ENCODE data around the gene GOT1.

The GOT1 gene

DNA sequence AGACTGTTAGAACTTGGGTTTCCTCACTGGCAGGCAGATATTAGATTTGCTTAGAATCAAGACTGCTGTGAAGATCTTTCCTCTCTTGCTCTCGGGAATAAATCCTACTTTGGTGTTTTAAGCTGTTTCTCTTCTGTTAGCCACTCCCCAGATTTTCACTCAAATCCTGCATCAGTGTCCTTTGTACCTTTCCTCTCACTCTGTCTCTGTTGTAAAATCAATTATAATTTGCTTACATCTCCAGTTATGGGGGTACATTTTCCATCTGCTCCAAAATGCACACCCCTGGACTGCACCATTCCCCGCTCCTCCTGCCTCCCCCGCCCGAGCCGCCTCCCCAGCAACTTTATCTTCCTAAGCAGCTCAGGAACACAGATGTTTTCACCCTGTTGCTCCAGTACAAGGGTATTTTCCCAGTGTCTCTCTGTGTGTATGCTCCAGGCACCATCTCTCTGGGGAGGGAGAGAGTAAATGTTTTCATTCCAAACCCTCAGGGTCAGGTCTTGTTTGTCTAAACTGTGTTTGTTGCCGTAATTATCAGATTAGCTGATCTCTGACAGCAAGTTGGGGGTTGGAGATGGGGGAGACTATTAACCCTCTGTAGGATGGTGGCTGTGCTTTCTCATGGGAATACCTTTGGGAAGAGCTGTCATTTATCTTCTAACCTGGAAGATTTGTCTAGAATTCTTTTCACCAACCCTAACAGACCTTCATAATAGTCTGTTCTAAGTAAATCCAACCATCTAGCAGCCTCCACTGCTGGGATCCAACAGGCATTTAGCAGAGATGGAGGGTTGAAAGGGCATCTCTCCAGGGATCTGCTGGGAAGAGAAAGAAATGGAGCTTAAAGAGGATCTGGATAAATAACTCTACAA, 20.4 kb upstream of the GOT1 start:
- H3K27ac Mint-ChIP-seq (ENCODE audit: low read depth) = no peak overlapping the region
- no peaks in the 10 kb centered on the region for H3K36me3 Mint-ChIP-seq (ENCODE audit: insufficient read depth)
- H3K9me3 Mint-ChIP-seq = no peaks in the 10 kb centered on the region
- H3K4me1 Mint-ChIP-seq = no peaks in the 10 kb centered on the region
- peaks cover 72% of the 10 kb centered on the region for H3K27me3 Mint-ChIP-seq
- ATAC-seq (replicated peaks; ENCODE audit: extremely low read depth, poor library complexity, severe bottlenecking) = no peak
- no peak overlapping the region for H3K4me3 Mint-ChIP-seq
- DNase-seq (ENCODE audit: low spot score in 2 of 2) = no peak

DNA sequence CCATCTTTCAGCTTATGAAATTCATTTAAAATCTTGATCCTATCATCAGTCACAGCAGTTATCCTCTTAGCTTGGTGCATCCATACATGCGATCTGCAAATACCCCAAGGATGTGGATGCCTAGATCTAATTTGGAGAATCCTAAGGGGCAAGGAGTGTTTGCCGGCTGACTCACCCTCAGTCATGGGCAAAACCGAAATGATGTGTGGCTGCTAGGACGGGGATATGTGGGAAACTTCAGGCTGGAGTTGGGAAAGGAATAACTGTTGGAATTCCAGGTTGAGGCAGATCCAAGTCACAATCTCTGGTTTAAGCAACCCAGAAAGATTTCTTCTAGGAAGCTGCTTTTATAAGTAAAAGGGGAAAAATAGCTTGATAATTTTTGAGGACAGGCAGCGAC, 19.7 kb upstream of the GOT1 start:
- Mint-ChIP-seq H3K4me1 (no peaks in the 10 kb centered on the region), H3K27me3 (peaks cover 65% of the 10 kb centered on the region), H3K9me3 (no peaks in the 10 kb centered on the region), H3K36me3 (ENCODE audit: insufficient read depth) (no peaks in the 10 kb centered on the region), H3K27ac (ENCODE audit: low read depth) (no peak overlapping the region), H3K4me3 (no peak overlapping the region)
- ATAC-seq (replicated peaks; ENCODE audit: extremely low read depth, poor library complexity, severe bottlenecking) (no peak), DNase-seq (ENCODE audit: low spot score in 2 of 2) (no peak)

DNA sequence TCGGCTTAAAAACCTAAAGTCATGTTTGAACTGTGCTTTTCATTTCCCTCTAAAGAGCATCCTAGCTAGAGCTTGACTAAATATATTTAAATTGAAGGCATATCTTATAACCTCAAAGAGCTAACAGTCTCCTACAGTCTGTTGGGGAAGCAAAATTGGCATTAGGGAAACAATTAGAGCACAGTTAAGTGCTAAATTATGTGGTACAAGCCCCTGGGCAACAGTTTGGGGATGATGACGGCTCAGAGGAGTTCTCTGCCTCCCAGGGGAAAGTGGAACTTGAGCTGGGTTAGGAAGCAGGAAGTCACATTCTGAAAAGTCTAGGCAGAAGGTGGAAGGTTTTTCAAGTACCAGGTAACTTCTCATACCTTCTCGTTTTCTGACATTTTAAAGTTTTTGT, 18.6 kb upstream of the GOT1 start:
- no peaks in the 10 kb centered on the region for H3K36me3 Mint-ChIP-seq (ENCODE audit: insufficient read depth)
- H3K27ac Mint-ChIP-seq (ENCODE audit: low read depth) = no peak overlapping the region
- no peaks in the 10 kb centered on the region for H3K9me3 Mint-ChIP-seq
- DNase-seq (ENCODE audit: low spot score in 2 of 2) = no peak
- peaks cover 55% of the 10 kb centered on the region for H3K27me3 Mint-ChIP-seq
- no peak for ATAC-seq (replicated peaks; ENCODE audit: extremely low read depth, poor library complexity, severe bottlenecking)
- H3K4me1 Mint-ChIP-seq = no peaks in the 10 kb centered on the region
- no peak overlapping the region for H3K4me3 Mint-ChIP-seq

DNA sequence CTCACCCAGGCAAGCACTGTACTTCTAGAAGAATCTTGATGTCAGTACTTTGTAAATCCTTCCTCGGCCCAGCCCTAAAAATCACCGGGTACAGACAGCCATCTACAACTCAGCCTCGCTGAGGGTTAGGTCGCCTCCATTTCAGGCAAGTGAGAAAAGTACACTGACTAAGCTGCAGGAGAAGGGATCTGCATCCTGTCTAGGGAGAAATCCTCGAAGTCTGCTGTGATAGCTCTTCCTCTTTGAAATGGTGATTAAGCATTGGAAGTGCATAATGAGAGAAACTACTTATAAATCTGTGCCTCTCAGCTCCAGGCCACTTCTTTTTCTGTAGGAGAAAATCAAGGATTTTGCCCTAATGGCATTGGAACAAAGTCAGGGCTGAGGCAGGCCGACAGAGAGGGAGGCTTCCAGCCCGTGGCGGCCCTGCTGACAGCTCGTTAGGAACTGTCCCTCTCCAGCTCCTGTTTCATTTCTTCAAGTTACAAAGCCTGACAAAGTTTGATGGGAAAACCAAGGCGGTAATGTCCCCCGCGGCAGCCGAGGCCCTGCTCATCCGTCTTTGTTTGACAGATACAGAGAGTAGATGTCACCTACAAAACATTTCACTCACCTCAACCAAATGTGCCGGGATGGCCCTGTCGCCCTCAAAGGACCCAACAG, 14.1 kb upstream of the GOT1 start:
- Mint-ChIP-seq H3K27ac (ENCODE audit: low read depth) (no peak overlapping the region), H3K9me3 (no peaks in the 10 kb centered on the region), H3K4me3 (no peak overlapping the region), H3K36me3 (ENCODE audit: insufficient read depth) (no peaks in the 10 kb centered on the region), H3K27me3 (peaks cover 18% of the 10 kb centered on the region), H3K4me1 (no peaks in the 10 kb centered on the region)
- DNase-seq (ENCODE audit: low spot score in 2 of 2) (no peak), ATAC-seq (replicated peaks; ENCODE audit: extremely low read depth, poor library complexity, severe bottlenecking) (no peak)

DNA sequence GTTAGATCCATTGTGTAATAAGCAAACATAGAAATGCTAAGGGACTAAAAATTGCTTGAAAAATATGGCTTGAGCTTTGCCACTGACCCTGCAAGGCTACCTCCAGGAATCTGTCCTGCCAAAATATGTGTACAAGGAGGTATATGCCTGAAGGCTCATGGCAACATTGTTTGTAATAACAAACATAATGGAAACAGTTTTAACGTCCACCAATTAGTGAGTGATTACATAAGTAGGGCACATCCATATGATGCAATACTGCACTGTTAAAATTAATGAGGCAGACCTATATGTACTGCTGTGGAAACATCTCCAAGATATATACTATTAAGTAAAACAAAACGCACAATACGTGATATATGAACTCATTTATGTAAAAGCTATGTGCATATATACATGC, 13.1 kb upstream of the GOT1 start:
- ATAC-seq (replicated peaks; ENCODE audit: extremely low read depth, poor library complexity, severe bottlenecking) = no peak
- Mint-ChIP-seq H3K9me3 (no peaks in the 10 kb centered on the region), H3K36me3 (ENCODE audit: insufficient read depth) (no peaks in the 10 kb centered on the region), H3K27me3 (peaks cover 9% of the 10 kb centered on the region), H3K4me3 (no peak overlapping the region), H3K4me1 (no peaks in the 10 kb centered on the region), H3K27ac (ENCODE audit: low read depth) (no peak overlapping the region)
- DNase-seq (ENCODE audit: low spot score in 2 of 2) = no peak

DNA sequence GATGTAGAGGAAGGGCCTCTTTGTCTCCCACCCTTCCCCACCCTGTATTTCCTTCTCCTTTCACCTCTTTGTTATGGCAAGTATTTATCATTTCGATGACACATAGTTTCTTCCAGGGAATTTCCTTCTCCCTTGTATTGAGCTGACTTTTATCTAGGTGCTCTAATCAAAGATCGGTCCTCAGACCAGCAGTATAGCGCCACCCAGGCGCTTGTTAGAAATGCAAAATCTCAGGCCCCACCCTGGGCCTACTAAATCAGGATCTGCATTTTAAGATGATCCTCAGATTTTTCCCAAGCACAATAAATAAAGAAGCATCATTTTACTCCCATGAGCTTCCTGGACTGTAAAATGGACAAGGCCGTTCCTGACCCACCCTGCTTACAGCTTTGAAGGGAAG, 12.0 kb upstream of the GOT1 start:
- Mint-ChIP-seq H3K9me3 (no peaks in the 10 kb centered on the region), H3K4me1 (no peaks in the 10 kb centered on the region), H3K27me3 (no peaks in the 10 kb centered on the region), H3K4me3 (no peak overlapping the region), H3K27ac (ENCODE audit: low read depth) (no peak overlapping the region), H3K36me3 (ENCODE audit: insufficient read depth) (no peaks in the 10 kb centered on the region)
- DNase-seq (ENCODE audit: low spot score in 2 of 2) (no peak), ATAC-seq (replicated peaks; ENCODE audit: extremely low read depth, poor library complexity, severe bottlenecking) (no peak)

DNA sequence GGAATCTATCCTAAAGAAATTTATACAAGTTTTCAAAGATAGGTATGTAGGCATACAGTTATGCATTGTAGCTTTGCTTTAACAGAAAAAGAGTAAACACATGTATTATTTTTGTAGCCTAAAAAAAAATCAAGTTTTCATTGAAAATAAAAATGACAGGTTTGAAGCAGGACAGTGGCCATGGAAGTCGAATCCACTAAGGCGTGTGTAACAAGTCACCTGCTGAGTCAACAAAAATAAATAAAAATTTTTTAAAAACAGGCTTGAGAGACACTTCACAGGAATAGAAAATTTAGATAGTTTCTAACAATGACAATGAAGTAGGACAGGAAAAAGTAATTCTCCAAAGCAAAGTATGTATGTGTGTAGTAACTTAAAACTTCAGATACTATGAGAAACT, 8.5 kb upstream of the GOT1 start:
- ATAC-seq (replicated peaks; ENCODE audit: extremely low read depth, poor library complexity, severe bottlenecking) = no peak
- H3K27ac Mint-ChIP-seq (ENCODE audit: low read depth) = no peak overlapping the region

DNA sequence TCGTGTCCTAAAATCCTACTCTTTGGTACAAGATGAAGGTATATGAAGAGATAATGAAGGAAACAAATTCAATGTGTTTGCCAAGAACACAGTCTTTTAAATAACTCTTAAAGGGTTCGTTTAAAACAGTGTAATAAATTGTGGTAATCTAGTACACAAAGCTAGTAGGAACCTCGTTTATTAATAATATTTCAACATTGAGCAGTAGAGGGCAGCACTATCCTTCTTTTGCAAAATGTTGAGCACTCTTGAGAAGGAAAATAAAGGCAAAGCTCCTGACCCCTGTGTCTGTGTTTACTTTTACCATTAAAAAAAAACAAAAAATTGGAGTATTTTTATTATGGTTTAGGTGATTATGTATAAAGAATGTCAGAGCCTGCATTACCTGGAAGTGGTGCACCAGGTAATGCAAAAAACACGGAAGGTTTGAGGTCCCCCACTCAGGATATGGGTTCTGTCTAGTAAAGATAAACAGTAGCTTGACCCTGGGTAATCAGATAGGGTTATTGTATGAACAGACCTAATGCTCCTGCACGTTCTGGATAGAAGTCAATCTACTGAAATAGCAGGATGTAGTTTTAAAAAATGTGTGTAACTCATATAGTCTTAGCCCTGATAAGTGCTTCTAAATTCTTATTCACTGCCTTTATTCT, 5.7 kb upstream of the GOT1 start:
- ATAC-seq (replicated peaks; ENCODE audit: extremely low read depth, poor library complexity, severe bottlenecking) (no peak), DNase-seq (ENCODE audit: low spot score in 2 of 2) (no peak)
- peaks cover 4% of the 10 kb centered on the region for H3K36me3 Mint-ChIP-seq (ENCODE audit: insufficient read depth)
- no peak overlapping the region for H3K27ac Mint-ChIP-seq (ENCODE audit: low read depth)
- no peak overlapping the region for H3K4me3 Mint-ChIP-seq
- no peaks in the 10 kb centered on the region for H3K9me3 Mint-ChIP-seq
- H3K4me1 Mint-ChIP-seq = peaks cover 12% of the 10 kb centered on the region
- H3K27me3 Mint-ChIP-seq = no peaks in the 10 kb centered on the region

More for the DNA sequence above, 8.5 kb upstream of the GOT1 start:
- no peak for DNase-seq (ENCODE audit: low spot score in 2 of 2)
- H3K4me1 Mint-ChIP-seq = no peaks in the 10 kb centered on the region
- no peaks in the 10 kb centered on the region for H3K9me3 Mint-ChIP-seq
- H3K4me3 Mint-ChIP-seq = no peak overlapping the region
- no peaks in the 10 kb centered on the region for H3K36me3 Mint-ChIP-seq (ENCODE audit: insufficient read depth)
- no peaks in the 10 kb centered on the region for H3K27me3 Mint-ChIP-seq

DNA sequence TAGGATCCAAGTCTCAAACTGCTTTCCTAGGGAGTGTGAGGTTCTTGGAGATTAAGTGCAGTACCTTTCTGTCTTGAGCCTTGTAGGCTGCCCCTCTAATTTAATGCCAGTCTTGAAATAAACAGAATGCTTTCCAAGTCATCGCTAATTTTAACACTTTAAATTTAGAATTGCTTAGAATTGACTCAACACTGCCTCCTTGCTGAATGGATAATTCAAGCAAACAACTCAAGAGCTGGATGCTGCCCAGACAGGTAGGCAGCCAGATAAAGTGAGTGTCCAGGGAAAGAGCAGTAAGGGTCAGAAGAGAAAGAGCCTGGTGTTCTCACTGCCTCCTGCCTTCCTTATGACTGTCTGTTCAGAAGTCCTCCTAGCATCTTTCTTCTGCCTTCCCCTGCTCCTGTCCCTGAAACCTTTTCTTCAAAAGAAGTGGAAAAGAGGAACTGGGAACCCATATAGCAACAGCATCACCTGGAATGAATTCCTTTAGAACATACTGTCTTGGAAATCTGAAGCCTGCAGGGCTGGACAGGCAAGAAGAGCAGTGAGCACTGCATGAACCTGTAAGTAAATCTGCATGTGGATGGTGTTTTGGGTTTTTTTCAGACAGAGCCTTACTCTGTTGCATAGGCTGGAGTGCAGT, 3.1 kb upstream of the GOT1 start:
- H3K27ac Mint-ChIP-seq (ENCODE audit: low read depth) = no peak overlapping the region
- no peaks in the 10 kb centered on the region for H3K9me3 Mint-ChIP-seq
- no peak for DNase-seq (ENCODE audit: low spot score in 2 of 2)
- peaks cover 34% of the 10 kb centered on the region for H3K4me1 Mint-ChIP-seq
- no peak for ATAC-seq (replicated peaks; ENCODE audit: extremely low read depth, poor library complexity, severe bottlenecking)
- H3K36me3 Mint-ChIP-seq (ENCODE audit: insufficient read depth) = peaks cover 13% of the 10 kb centered on the region
- no peaks in the 10 kb centered on the region for H3K27me3 Mint-ChIP-seq
- H3K4me3 Mint-ChIP-seq = no peak overlapping the region

DNA sequence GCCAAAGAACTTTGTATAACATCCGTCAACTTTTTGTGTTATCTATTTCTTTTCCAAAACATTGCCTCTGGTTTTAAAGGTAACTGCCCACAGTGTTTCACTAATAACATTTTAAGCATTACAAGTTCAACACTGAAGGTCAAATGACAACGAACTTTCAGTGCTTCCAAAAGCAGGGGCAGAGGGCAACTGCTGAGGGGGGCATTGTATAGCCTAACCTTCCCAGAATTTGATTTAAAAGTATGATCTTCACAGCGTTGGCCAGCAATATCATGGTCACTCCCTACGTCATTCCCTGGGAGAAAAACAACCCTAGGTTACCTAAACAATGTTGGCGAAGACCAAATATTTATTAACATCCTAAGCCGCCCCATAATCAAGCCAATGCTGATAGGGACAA, 2.5 kb upstream of the GOT1 start:
- no peak overlapping the region for H3K27ac Mint-ChIP-seq (ENCODE audit: low read depth)
- H3K4me3 Mint-ChIP-seq = no peak overlapping the region
- no peaks in the 10 kb centered on the region for H3K9me3 Mint-ChIP-seq
- no peaks in the 10 kb centered on the region for H3K27me3 Mint-ChIP-seq
- H3K4me1 Mint-ChIP-seq = peaks cover 34% of the 10 kb centered on the region
- ATAC-seq (replicated peaks; ENCODE audit: extremely low read depth, poor library complexity, severe bottlenecking) (no peak), DNase-seq (ENCODE audit: low spot score in 2 of 2) (no peak)
- H3K36me3 Mint-ChIP-seq (ENCODE audit: insufficient read depth) = peaks cover 13% of the 10 kb centered on the region

DNA sequence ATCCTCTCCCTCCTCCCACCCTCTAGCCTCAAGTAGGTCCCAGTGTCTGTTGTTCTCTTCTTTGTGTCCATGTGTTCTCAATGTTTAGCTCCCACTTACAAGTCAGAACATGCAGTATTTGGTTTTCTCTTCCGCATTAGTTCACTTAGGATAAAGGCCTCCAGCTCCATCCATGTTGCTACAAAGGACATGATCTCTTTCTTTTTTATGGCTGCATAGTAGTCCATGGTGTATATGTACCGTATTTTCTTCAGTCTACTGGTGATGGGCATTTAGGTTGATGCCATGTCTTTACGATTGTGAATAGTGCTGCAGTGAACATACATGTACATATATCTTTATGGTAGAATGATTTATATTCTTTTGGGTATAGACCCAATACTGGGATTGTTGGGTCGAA, 1.6 kb upstream of the GOT1 start:
- Mint-ChIP-seq H3K9me3 (no peaks in the 10 kb centered on the region), H3K27ac (ENCODE audit: low read depth) (no peak overlapping the region), H3K4me1 (peaks cover 34% of the 10 kb centered on the region), H3K27me3 (no peaks in the 10 kb centered on the region), H3K4me3 (peak overlapping the region; percentile 96), H3K36me3 (ENCODE audit: insufficient read depth) (peaks cover 13% of the 10 kb centered on the region)
- no peak for ATAC-seq (replicated peaks; ENCODE audit: extremely low read depth, poor library complexity, severe bottlenecking)
- no peak for DNase-seq (ENCODE audit: low spot score in 2 of 2)

DNA sequence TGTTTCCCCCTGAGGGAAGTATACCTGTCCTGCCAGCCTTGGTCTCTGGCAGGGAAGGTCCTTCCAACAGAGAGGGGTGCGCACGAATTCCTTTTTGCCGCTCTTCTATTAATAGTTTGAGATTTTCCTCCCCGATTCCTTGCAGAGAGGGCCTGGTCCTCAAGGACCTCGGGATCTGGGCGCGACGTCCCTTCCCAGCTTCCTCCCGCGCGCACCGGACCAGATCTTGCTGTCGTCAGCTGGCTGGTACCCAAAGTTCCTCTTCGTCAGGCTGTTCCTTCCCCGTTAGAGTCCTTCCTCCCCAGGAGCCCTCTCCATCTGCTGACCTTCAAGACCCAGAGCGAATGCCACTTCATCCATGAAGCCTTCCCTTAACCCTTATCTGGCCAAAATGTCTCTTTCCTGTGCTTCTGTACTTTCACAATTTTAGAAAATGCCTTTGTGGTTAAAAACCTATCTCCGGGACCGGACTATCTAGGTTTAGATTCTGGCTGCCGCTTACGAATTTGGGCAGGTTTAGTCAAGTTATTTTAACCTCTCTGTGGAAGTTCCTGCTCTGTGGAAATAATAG, 851 bp upstream of the GOT1 start:
- Mint-ChIP-seq H3K27ac (ENCODE audit: low read depth) (peak overlapping the region; percentile 95), H3K9me3 (no peaks in the 10 kb centered on the region), H3K36me3 (ENCODE audit: insufficient read depth) (peaks cover 13% of the 10 kb centered on the region), H3K4me3 (peak overlapping the region; percentile 96), H3K27me3 (no peaks in the 10 kb centered on the region), H3K4me1 (peaks cover 34% of the 10 kb centered on the region)
- no peak for ATAC-seq (replicated peaks; ENCODE audit: extremely low read depth, poor library complexity, severe bottlenecking)
- no peak for DNase-seq (ENCODE audit: low spot score in 2 of 2)
